Gastrocnemius medialis (tissue), 4 donors: ENCODE results near the gene C19orf85. TPM values are rescaled to one million over a fixed set of nuclear protein-coding genes. Genes with fewer than 3 reads are reported as not detected.

Experiments
- ATAC-seq, 2 donors: fragments of 150-250 bp; one replicate each; pipeline ENCODE4 v1.9.1; 2016
- DNase-seq, 2 donors: peaks; one replicate each; pipeline ENCODE4 v3.0.0-alpha.2; 2019
- H3K27ac ChIP-seq, 4 donors: fragments of 200-600 bp; sonication (generic); 1 replicate in 1 of 4; 2 replicates in 3 of 4; pipeline ENCODE4 v1.5.1; 2016 to 2018; ENCODE audit warnings: mild to moderate bottlenecking in 2 of 4, moderate library complexity in 1 of 4
- H3K27me3 ChIP-seq, 3 donors: fragments of 200-600 bp; sonication (generic) in 2 of 3; 1 replicate in 1 of 3; 2 replicates in 2 of 3; pipeline versions ENCODE4 v1.5.1 to v1.6.0; 2016 to 2019; ENCODE audit warnings: mild to moderate bottlenecking in 1 of 3, moderate library complexity in 1 of 3
- H3K36me3 ChIP-seq, 2 donors: fragments of 200-600 bp; sonication (generic) in 1 of 2; one replicate each; pipeline ENCODE4 v1.5.1; 2017 to 2018
- H3K4me1 ChIP-seq, 2 donors: fragments of 200-600 bp; sonication (generic) in 1 of 2; one replicate each; pipeline ENCODE4 v1.5.1; 2016 to 2017; ENCODE audit warnings: mild to moderate bottlenecking in 2 of 2
- H3K4me3 ChIP-seq, 4 donors: fragments of 200-600 bp; sonication (generic) in 3 of 4; 1 replicate in 1 of 4; 2 replicates in 3 of 4; pipeline ENCODE4 v1.5.1; 2016 to 2019; ENCODE audit warnings: mild to moderate bottlenecking in 2 of 4
- H3K9me3 ChIP-seq, 3 donors: fragments of 200-600 bp; sonication (generic) in 2 of 3; 1 replicate in 1 of 3; 2 replicates in 2 of 3; pipeline ENCODE4 v1.5.1; 2016 to 2019
- POLR2A ChIP-seq, 2 donors: fragments of 450-650 bp; IDR thresholded peaks; one replicate each; pipeline ENCODE4 v1.6.1; 2017; ENCODE audit warnings: antibody characterized with exemption in 2 of 2, mild to moderate bottlenecking in 2 of 2, moderate library complexity in 2 of 2
- in situ Hi-C, 4 donors: fragments of 200-750 bp; cut with MboI; loops; one replicate each; pipeline versions ENCODE4 v1.15.0 to v1.8.0; 2017; ENCODE audit warnings: low sequenced_read_pairs in 4 of 4
- intact Hi-C: fragments of 100-400 bp; cut with DNase I; formaldehyde crosslinking; loops from one replicate; pipeline ENCODE4 v1.15.1; 2023; ENCODE audit warnings: low total_unique reads
- total RNA-seq, 4 donors: library from RNA; depleted of rRNA; stranded (reverse); fragments of >200 nt; gene quantifications; one replicate each; pipeline versions ENCODE4 v1.1.0 to v1.2.3, GENCODE V29; 2016
- TF ChIP-seq, protein P1 (sequence below), 5 experiments: fragments of 450-650 bp in 3 of 5; fragments of 200-600 bp in 2 of 5; sonication (generic) in 2 of 5; IDR thresholded peaks in 4 of 5; conservative IDR thresholded peaks in 1 of 5; 1 replicate in 4 of 5; 2 replicates in 1 of 5; pipeline ENCODE4 v1.5.1; 2016 to 2019; ENCODE audit warnings: antibody characterized with exemption in 5 of 5, mild to moderate bottlenecking in 3 of 5, moderate library complexity in 3 of 5

Gene C19orf85
- total RNA-seq, 4 donors from 2014 or later = not detected

DNA sequence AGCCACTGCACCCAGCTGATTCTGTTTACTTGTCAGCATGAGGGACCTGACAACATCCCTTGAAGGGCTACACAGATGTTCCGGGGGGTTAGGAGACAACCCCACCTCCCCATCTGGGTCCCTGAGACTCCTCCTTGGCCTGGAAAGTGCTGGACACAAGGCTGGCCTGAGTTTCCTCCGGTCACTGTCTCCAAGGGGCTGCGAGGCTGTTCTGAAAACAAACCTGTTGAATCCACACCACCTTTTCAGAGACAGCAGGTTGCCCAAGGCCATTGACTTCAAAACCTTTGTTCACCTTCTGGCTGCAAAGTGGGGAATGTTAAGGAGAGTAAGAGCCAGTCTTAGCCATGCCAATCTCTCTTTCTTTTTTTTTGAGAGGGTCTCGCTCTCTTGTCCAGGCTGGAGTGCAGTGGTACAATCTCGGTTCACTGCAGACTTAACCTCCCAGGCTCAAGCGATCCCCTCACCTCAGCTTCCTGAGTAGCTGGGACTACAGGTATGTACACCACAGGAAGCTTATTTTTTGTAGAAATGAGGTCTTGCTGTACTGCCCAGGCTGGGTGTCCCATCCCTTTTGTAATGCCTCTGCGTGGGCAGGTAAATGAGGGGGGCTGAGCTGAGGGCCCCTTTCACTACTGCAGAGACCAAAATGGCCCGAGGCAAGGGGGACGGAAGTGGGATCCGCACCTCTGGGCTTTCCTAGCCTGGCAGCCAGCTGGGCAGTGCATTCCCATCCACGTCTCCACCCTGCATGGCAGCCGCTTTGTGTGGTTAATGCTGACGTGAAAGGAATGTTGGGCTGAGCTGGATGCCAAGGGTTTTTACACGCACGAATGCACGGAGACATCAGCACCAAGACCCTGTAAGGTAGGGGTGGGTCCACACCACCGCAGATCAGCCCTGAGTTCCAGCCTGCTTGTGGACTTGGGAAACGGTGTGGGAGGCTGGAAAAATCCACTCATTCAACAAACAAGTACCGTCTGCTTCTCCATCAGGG is 10.0 kb upstream of the C19orf85 start:
- Histone ChIP-seq H3K27me3 (peaks cover 0 to 3% (median 0%) of the 10 kb centered on the region in 3 donors), H3K27ac (peak overlapping the region in 1 of 4 donors; percentile 92), H3K9me3 (no peaks in the 10 kb centered on the region), H3K4me3 (no peak overlapping the region), H3K36me3 (no peaks in the 10 kb centered on the region), H3K4me1 (peaks cover 16 to 25% of the 10 kb centered on the region in 2 donors)
- DNase-seq = no peak
- no peak for TF ChIP-seq POLR2A (IDR thresholded peaks at IDR 0.05)
- TF ChIP-seq, protein P1, sequence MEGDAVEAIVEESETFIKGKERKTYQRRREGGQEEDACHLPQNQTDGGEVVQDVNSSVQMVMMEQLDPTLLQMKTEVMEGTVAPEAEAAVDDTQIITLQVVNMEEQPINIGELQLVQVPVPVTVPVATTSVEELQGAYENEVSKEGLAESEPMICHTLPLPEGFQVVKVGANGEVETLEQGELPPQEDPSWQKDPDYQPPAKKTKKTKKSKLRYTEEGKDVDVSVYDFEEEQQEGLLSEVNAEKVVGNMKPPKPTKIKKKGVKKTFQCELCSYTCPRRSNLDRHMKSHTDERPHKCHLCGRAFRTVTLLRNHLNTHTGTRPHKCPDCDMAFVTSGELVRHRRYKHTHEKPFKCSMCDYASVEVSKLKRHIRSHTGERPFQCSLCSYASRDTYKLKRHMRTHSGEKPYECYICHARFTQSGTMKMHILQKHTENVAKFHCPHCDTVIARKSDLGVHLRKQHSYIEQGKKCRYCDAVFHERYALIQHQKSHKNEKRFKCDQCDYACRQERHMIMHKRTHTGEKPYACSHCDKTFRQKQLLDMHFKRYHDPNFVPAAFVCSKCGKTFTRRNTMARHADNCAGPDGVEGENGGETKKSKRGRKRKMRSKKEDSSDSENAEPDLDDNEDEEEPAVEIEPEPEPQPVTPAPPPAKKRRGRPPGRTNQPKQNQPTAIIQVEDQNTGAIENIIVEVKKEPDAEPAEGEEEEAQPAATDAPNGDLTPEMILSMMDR (IDR thresholded peaks at IDR 0.05 in 4 of 5, conservative IDR thresholded peaks at IDR 0.05 in 1 of 5) = no peak
- in situ Hi-C loops = no loop called here
- no peak for ATAC-seq
- intact Hi-C loops = loop anchor here (5.0 kb wide), 1 partner anchor 87 kb away; the partner anchor contains the start of gene RPL28

DNA sequence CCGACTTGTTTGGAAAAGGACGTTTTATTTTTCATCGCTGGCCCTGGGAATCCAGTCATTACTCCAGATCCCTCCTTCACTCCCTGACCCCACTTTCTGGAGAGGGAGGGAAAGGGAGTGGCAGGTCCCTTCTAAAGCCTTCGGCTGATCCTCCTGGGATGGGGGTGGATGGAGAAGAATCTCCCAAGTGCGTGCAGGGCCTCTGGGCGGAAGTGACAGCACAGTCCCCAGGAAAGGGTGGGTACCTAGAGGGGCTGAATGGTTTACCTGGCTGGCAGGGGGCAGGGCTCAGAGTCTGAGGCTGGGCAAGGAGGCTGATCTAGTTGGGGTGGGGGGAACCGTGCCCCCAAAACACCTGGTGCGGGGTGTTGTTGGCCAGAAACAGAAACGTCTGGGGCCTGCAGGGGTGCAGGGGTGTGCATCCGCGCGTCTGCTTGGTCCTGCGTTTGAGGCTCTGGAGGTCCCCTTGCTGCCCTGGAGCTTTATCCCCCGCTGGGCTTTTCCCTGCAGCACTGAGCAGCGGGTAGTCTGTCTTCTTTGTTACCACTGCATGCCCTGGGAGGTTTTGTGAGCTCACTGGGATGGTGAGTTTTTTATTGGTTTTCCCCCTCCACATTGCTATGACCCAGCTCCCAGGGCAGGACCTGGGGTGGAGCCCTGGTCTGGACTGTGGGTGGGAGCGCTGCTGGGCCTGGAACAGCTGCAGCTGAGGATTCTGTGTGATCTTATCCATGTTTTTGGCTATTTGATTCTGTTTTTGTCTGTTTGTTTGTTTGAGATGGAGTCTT is 8.9 kb upstream of the C19orf85 start:
- in situ Hi-C loops = no loop called here
- Histone ChIP-seq H3K4me1 (peaks cover 16 to 25% of the 10 kb centered on the region in 2 donors), H3K4me3 (no peak overlapping the region), H3K27ac (peak overlapping the region in 1 of 4 donors; percentile 27), H3K36me3 (no peaks in the 10 kb centered on the region), H3K27me3 (peaks cover 0 to 3% (median 0%) of the 10 kb centered on the region in 3 donors), H3K9me3 (no peaks in the 10 kb centered on the region)
- no peak for DNase-seq
- TF ChIP-seq, protein P1 (IDR thresholded peaks at IDR 0.05 in 4 of 5, conservative IDR thresholded peaks at IDR 0.05 in 1 of 5) = no peak
- no peak for TF ChIP-seq POLR2A (IDR thresholded peaks at IDR 0.05)
- ATAC-seq = no peak
- intact Hi-C loops = no loop called here

DNA sequence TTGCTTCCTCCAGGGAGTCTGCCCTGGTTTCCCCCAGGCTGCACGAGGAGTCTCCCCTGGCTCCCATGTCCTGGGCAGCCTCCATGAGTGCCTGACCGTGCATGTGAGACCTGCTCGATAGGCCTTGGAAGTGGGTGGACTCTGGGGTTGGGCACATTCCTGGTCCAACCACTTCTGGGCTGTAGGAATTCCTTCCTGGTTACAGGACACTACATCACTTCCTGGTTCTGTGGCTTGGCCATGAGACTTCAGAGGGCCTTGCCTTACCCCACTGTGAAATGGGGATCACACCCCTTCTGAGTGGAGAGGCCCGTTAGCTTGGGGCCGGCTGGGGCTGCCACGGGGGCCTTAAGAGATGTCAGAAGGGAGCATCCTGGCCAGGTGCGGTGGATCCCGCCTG is 7.9 kb upstream of the C19orf85 start:
- Histone ChIP-seq H3K9me3 (no peaks in the 10 kb centered on the region), H3K4me3 (no peak overlapping the region), H3K27ac (no peak overlapping the region), H3K4me1 (peaks cover 7 to 15% of the 10 kb centered on the region in 2 donors), H3K36me3 (no peaks in the 10 kb centered on the region), H3K27me3 (peaks cover 0 to 3% (median 0%) of the 10 kb centered on the region in 3 donors)
- ATAC-seq (no peak), DNase-seq (no peak)
- TF ChIP-seq, protein P1 (IDR thresholded peaks at IDR 0.05 in 4 of 5, conservative IDR thresholded peaks at IDR 0.05 in 1 of 5) = no peak
- TF ChIP-seq POLR2A (IDR thresholded peaks at IDR 0.05) = no peak
- in situ Hi-C loops = no loop called here
- intact Hi-C loops = no loop called here

DNA sequence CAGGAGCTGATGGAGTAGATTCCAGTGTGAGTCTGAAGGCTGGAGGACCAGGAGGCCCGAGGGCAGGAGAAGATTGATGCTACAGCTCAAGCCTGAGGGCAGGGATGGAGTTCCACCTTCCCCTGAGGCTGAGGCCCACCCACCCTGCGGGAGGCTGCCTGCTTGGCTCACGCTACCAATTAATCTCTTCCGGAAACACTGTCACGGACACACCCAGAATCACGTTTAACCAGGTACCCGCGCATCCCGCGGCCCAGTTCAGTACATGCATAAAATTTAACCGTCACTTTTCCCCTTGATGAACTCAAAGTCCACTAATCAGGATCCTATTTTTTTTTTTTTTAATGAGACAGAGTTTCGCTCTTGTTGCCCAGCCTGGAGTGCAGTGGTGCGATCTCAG is 6.7 kb upstream of the C19orf85 start:
- ATAC-seq = no peak
- DNase-seq = no peak
- Histone ChIP-seq H3K27me3 (peaks cover 0 to 3% (median 0%) of the 10 kb centered on the region in 3 donors), H3K27ac (no peak overlapping the region), H3K4me1 (peaks cover 3 to 9% of the 10 kb centered on the region in 2 donors), H3K36me3 (no peaks in the 10 kb centered on the region), H3K4me3 (no peak overlapping the region), H3K9me3 (no peaks in the 10 kb centered on the region)
- in situ Hi-C loops = no loop called here
- intact Hi-C loops = no loop called here
- no peak for TF ChIP-seq POLR2A (IDR thresholded peaks at IDR 0.05)
- TF ChIP-seq, protein P1 (IDR thresholded peaks at IDR 0.05 in 4 of 5, conservative IDR thresholded peaks at IDR 0.05 in 1 of 5) = no peak
